Calu3 (cell line): ENCODE results near the gene MBOAT7. TPM values are rescaled to one million over a fixed set of nuclear protein-coding genes. Genes with fewer than 3 reads are reported as not detected.
"Not testable (repeated sequence)": the region's sequence is repeated elsewhere in the genome, so short reads cannot be mapped to it uniquely, and the experiment has no call there.

Experiments
- BruUV-seq: library from RNA; stranded (reverse); fragments of 400-500 nt; replicated peaks from 2 replicates; lab custom pipeline; 2021; lab: Mats Ljungman, UMichigan
- CTCF ChIA-PET: fragments of 300-600 bp; sonication (Branson Sonifier 250); formaldehyde crosslinking; loops from one replicate; lab custom pipeline; 2022; ENCODE audit warnings: antibody characterized with exemption; lab: Charles Lee
- DNase-seq: peaks from one replicate; pipeline ENCODE4 v3.0.0; 2022
- H3K27ac Mint-ChIP-seq: one replicate; pipeline ENCODE4 v1.8.0; 2022; ENCODE audit warnings: mixed read lengths; ENCODE audit not compliant: unreplicated experiment
- H3K27me3 Mint-ChIP-seq: one replicate; pipeline ENCODE4 v1.8.0; 2022; ENCODE audit warnings: mixed read lengths; ENCODE audit not compliant: unreplicated experiment
- H3K36me3 Mint-ChIP-seq: one replicate; pipeline ENCODE4 v1.8.0; 2022; ENCODE audit warnings: mild to moderate bottlenecking, moderate library complexity, mixed read lengths; ENCODE audit not compliant: insufficient read depth, unreplicated experiment
- H3K4me1 Mint-ChIP-seq: one replicate; pipeline ENCODE4 v1.8.0; 2022; ENCODE audit warnings: mild to moderate bottlenecking, low read depth, mixed read lengths; ENCODE audit not compliant: unreplicated experiment
- H3K4me3 Mint-ChIP-seq: one replicate; pipeline ENCODE4 v1.8.0; 2022; ENCODE audit warnings: mild to moderate bottlenecking, low read depth, moderate library complexity, mixed read lengths; ENCODE audit not compliant: unreplicated experiment
- H3K9me3 Mint-ChIP-seq: one replicate; pipeline ENCODE4 v1.8.0; 2022; ENCODE audit warnings: low read depth, mixed read lengths; ENCODE audit not compliant: unreplicated experiment
- intact Hi-C: fragments of 100-400 bp; cut with micrococcal nuclease; formaldehyde crosslinking; loops from one replicate; pipeline ENCODE4 v1.10.0; 2022; ENCODE audit not compliant: unreplicated experiment
- total RNA-seq: library from RNA; stranded (reverse); gene quantifications from 2 replicates; pipeline ENCODE4 v1.2.3, GENCODE V29; 2022
- TF ChIP-seq, protein P1 (sequence below): fragments of 200-600 bp; IDR thresholded peaks from one replicate; pipeline ENCODE4 v1.8.0; 2022; ENCODE audit warnings: antibody characterized with exemption; ENCODE audit not compliant: unreplicated experiment

Gene MBOAT7
- total RNA-seq, 1 experiment from 2014 or later: 287 TPM

DNA sequence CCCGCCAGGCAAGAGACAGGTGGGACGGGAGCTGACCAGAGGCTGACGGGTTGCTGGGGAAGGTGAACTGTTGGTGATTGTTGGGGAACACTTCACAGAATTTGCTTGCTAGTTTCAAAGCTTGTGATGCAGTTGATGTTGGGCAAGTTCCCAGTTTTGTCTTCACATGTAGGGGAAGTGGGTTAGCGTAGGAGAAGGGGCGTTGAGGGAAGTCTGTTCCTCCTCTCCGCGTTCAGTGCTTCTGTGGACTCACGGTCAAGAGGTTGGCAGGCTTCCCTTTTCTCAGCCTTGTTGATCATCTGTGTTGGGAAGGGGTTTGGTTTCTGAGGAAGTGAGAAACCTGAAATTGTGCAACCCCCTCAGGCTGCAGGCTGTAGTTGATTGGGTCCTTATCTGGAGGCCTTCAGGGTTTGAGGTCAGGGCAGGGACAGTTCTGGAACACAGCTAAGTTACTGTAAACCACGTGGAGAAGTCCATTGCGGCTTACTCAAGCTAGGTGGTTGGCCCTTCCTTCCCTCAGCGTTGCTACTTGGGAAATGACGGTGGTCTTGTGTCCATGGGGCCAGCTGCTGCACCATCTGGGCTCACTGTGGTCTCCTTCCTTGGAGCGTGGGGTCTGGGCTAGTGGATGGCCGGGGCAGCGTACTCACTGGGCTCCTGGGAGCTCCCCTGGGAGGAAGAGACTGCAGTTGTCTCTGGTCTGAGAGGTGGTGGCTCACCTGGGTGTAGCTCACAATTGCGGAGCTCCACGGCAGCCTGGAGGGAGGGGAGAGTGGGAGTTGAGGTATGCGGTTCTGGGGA is 18.8 kb upstream of the MBOAT7 start:
- TF ChIP-seq, protein P1, sequence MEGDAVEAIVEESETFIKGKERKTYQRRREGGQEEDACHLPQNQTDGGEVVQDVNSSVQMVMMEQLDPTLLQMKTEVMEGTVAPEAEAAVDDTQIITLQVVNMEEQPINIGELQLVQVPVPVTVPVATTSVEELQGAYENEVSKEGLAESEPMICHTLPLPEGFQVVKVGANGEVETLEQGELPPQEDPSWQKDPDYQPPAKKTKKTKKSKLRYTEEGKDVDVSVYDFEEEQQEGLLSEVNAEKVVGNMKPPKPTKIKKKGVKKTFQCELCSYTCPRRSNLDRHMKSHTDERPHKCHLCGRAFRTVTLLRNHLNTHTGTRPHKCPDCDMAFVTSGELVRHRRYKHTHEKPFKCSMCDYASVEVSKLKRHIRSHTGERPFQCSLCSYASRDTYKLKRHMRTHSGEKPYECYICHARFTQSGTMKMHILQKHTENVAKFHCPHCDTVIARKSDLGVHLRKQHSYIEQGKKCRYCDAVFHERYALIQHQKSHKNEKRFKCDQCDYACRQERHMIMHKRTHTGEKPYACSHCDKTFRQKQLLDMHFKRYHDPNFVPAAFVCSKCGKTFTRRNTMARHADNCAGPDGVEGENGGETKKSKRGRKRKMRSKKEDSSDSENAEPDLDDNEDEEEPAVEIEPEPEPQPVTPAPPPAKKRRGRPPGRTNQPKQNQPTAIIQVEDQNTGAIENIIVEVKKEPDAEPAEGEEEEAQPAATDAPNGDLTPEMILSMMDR: no peak
- CTCF ChIA-PET: no interaction called here
- intact Hi-C loops: no loop called here
- Mint-ChIP-seq H3K9me3 (no peaks in the 10 kb centered on the region), H3K27me3 (no peaks in the 10 kb centered on the region), H3K4me3 (peak overlapping the region; percentile 31), H3K36me3 (peaks cover 84% of the 10 kb centered on the region), H3K4me1 (peaks cover 69% of the 10 kb centered on the region), H3K27ac (peak overlapping the region; percentile 96)
- DNase-seq: no peak
- no TSS peak for BruUV-seq

DNA sequence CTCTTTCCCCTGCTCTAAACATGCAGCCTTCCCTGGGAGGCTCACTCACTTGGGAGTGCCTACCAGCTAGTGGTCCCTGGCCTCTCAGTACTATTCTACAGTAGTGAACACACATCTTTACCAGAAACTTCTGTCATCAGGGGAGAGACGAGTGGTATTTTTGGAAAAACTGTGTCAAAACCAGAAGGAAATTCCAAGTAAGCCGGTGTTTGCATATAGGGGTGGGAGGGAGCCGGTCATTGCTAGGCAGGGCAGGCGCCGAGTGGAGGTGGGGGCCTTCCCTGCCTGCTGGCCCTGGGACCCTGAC is 18.2 kb upstream of the MBOAT7 start:
- Mint-ChIP-seq H3K4me1 (peaks cover 74% of the 10 kb centered on the region), H3K4me3 (peak overlapping the region; percentile 31), H3K36me3 (peaks cover 85% of the 10 kb centered on the region), H3K27me3 (no peaks in the 10 kb centered on the region), H3K27ac (peak overlapping the region; percentile 96), H3K9me3 (no peaks in the 10 kb centered on the region)
- intact Hi-C loops: no loop called here
- TF ChIP-seq, protein P1: no peak
- DNase-seq: no peak
- CTCF ChIA-PET: no interaction called here
- BruUV-seq: no TSS peak

DNA sequence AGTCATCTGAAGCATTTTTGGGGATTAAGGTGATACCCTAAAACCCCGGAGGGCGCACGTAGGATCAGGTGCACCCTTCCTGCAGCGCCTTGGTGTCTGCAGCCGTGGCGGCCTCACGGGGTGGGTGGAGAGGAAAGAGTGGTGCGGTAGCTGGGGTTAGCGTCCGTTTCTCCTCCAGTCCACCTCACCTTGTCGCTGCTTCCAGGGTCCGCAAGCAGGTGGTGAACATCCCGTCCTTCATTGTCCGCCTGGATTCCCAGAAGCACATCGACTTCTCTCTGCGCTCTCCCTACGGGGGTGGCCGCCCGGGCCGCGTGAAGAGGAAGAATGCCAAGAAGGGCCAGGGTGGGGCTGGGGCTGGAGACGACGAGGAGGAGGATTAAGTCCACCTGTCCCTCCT is 17.8 kb upstream of the MBOAT7 start:
- intact Hi-C loops, CTCF ChIA-PET: not testable (repeated sequence)
- peaks cover 77% of the 10 kb centered on the region for H3K4me1 Mint-ChIP-seq

DNA sequence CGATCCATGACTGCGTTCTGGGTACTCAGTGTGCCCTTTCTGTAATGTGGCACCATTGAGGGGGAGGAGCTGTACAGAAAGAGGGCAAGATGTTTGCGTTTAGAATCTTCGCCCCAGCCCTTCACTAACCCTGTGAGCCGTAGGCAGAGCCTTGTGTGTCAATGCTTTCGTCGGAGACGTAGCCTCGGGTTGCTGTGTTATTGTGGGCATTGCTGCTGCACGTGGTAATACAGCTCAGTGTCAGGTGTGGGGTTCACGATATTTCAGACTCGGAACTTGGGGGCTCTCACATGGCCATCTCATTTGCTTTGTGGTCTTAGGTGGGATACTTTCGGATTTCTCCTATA is 17.4 kb upstream of the MBOAT7 start:
- H3K9me3 Mint-ChIP-seq: no peaks in the 10 kb centered on the region
- H3K4me3 Mint-ChIP-seq: peak overlapping the region; percentile 11
- H3K27me3 Mint-ChIP-seq: no peaks in the 10 kb centered on the region
- no TSS peak for BruUV-seq
- peaks cover 93% of the 10 kb centered on the region for H3K36me3 Mint-ChIP-seq
- TF ChIP-seq, protein P1: no peak
- CTCF ChIA-PET: no interaction called here
- H3K27ac Mint-ChIP-seq: peak overlapping the region; percentile 96
- DNase-seq: no peak
- peaks cover 81% of the 10 kb centered on the region for H3K4me1 Mint-ChIP-seq
- intact Hi-C loops: no loop called here

More for the DNA sequence above, 17.8 kb upstream of the MBOAT7 start:
- H3K27ac Mint-ChIP-seq: peak overlapping the region; percentile 96
- H3K9me3 Mint-ChIP-seq, DNase-seq, H3K27me3 Mint-ChIP-seq, BruUV-seq: not testable (repeated sequence)
- peaks cover 89% of the 10 kb centered on the region for H3K36me3 Mint-ChIP-seq
- H3K4me3 Mint-ChIP-seq: peak overlapping the region; percentile 31
